Panc1 (cell line): Measurements from ENCODE around the gene MACROH2A1. TPM values are rescaled to one million over a fixed set of nuclear protein-coding genes. Genes with fewer than 3 reads are reported as not detected.
A peak's percentile ranks its signal among the peaks of the same experiment; 100 is the strongest.

Experiments used
- ATAC-seq: fragments of 200-7000 bp; cut with Tn5 transposase; 2 replicates; pipeline ENCODE4 v1.9.1; 2020; ENCODE audit warnings: mild to moderate bottlenecking, moderate library complexity
- BruUV-seq: library from RNA; stranded (reverse); fragments of 400-500 nt; replicated peaks from 2 replicates; lab custom pipeline; 2021; lab: Mats Ljungman, UMichigan
- CTCF ChIA-PET: fragments of 300-600 bp; sonication (Branson Sonifier 250); formaldehyde crosslinking; loops from one replicate; lab custom pipeline; 2022; ENCODE audit warnings: antibody characterized with exemption; lab: Charles Lee
- POLR2A ChIA-PET: fragments of 300-600 bp; sonication (Branson Sonifier 250); formaldehyde crosslinking; loops from one replicate; lab custom pipeline; 2022; ENCODE audit warnings: antibody characterized with exemption; lab: Charles Lee
- DNase-seq: peaks from one replicate; pipeline ENCODE4 v3.0.0-alpha.2; 2010; ENCODE audit warnings: low read depth, low spot score
- H3K27ac ChIP-seq: 2 replicates; pipeline ENCODE4 v1.5.1; 2011; ENCODE audit warnings: mild to moderate bottlenecking, low read length, inconsistent platforms
- H3K27me3 ChIP-seq: fragments of 200-500 bp; sonication (Bioruptor generic); 2 replicates; pipeline ENCODE4 v1.6.0; 2014; ENCODE audit warnings: low read length, inconsistent platforms; ENCODE audit not compliant: control insufficient read depth, insufficient read depth
- H3K36me3 ChIP-seq: fragments of 200-500 bp; sonication (Bioruptor generic); 2 replicates; pipeline ENCODE4 v1.5.1; 2014; ENCODE audit warnings: inconsistent platforms, mild to moderate bottlenecking, low read length, moderate library complexity; ENCODE audit not compliant: control insufficient read depth, insufficient read depth
- H3K4me1 ChIP-seq: 2 replicates; pipeline ENCODE4 v1.5.1; 2011; ENCODE audit warnings: inconsistent platforms, mild to moderate bottlenecking, low read length, moderate library complexity; ENCODE audit not compliant: control insufficient read depth, insufficient read depth
- H3K4me3 ChIP-seq, 2 experiments: 2 replicates each; pipeline ENCODE4 v1.5.1; 2011 to 2012; ENCODE audit warnings: low read depth in 2 of 2, low read length in 2 of 2, mild to moderate bottlenecking in 2 of 2, inconsistent platforms in 1 of 2, moderate library complexity in 1 of 2
- H3K9me3 ChIP-seq: fragments of 200-500 bp; sonication (Bioruptor generic); 2 replicates; pipeline ENCODE4 v1.5.1; 2014; ENCODE audit warnings: low read depth, mild to moderate bottlenecking, inconsistent platforms, low read length, moderate library complexity; ENCODE audit not compliant: control insufficient read depth, insufficient read depth
- POLR2AphosphoS5 ChIP-seq: IDR thresholded peaks from 2 replicates; pipeline ENCODE4 v1.6.1; 2012; ENCODE audit warnings: mild to moderate bottlenecking, low read depth, low read length, moderate library complexity
- SIN3A ChIP-seq: IDR thresholded peaks from 2 replicates; pipeline ENCODE4 v1.6.1; 2012; ENCODE audit warnings: low read depth, mild to moderate bottlenecking, low read length, moderate library complexity, borderline replicate concordance; ENCODE audit not compliant: insufficient read depth
- TCF7L2 ChIP-seq: IDR thresholded peaks from 2 replicates; pipeline ENCODE4 v1.6.1; 2011; ENCODE audit warnings: mild to moderate bottlenecking, low read depth, low read length, inconsistent platforms
- in situ Hi-C: cut with HindIII; loops from 2 replicates; pipeline ENCODE4 v1.10.0; 2016; ENCODE audit warnings: low sequenced_read_pairs, low pct_unique_long_range_greater_than_20kb
- intact Hi-C: fragments of 100-400 bp; cut with micrococcal nuclease; formaldehyde crosslinking; loops from one replicate; pipeline ENCODE4 v1.10.0; 2022; ENCODE audit not compliant: unreplicated experiment
- total RNA-seq: library from RNA; stranded (reverse); gene quantifications from one replicate; pipeline ENCODE4 v1.2.1, GENCODE V29; 2021; ENCODE audit not compliant: unreplicated experiment
- TF ChIP-seq, protein P1 (sequence below): fragments of 450-650 bp; IDR thresholded peaks from 2 replicates; pipeline ENCODE4 v1.5.1; 2017; ENCODE audit warnings: mild to moderate bottlenecking
- TF ChIP-seq, protein P2 (sequence below), 2 experiments: IDR thresholded peaks; 2 replicates each; pipeline ENCODE4 v1.6.1; 2011 to 2012; ENCODE audit warnings: low read depth in 2 of 2, control low read depth in 1 of 2, low read length in 1 of 2, mild to moderate bottlenecking in 1 of 2, moderate library complexity in 1 of 2; ENCODE audit not compliant: insufficient read depth in 1 of 2

MACROH2A1 gene
- total RNA-seq, 1 experiment from 2014 or later: 162 TPM

DNA sequence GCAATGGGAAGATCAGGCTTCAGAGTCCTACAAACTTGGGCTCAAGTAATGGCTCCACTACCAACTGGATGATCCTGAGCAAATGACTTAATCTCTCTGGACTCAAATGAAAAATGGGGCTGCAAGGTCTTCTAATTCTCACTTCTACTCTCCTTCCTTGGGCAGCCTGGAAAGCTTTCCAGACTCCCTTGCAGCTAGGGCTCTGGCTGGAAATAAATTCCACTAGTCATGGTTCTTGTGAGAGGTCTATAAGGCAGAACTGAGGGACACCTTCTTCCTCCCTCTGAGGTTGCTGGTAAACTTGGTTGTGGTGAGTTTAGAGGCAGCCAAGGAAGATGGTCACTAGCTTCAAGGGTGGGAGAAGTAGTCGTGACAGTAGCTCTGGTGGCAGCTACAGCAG lies 29.6 kb upstream of the MACROH2A1 start:
- intact Hi-C loops (no loop called here), in situ Hi-C loops (no loop called here)
- POLR2A ChIA-PET: no interaction called here
- Histone ChIP-seq H3K27me3 (no peaks in the 10 kb centered on the region), H3K36me3 (no peaks in the 10 kb centered on the region), H3K4me3 (no peak overlapping the region), H3K27ac (no peak overlapping the region), H3K9me3 (peaks cover 6% of the 10 kb centered on the region; the same call in 1 of the 2 replicates), H3K4me1 (no peaks in the 10 kb centered on the region)
- CTCF ChIA-PET: no interaction called here
- TF ChIP-seq, protein P1, sequence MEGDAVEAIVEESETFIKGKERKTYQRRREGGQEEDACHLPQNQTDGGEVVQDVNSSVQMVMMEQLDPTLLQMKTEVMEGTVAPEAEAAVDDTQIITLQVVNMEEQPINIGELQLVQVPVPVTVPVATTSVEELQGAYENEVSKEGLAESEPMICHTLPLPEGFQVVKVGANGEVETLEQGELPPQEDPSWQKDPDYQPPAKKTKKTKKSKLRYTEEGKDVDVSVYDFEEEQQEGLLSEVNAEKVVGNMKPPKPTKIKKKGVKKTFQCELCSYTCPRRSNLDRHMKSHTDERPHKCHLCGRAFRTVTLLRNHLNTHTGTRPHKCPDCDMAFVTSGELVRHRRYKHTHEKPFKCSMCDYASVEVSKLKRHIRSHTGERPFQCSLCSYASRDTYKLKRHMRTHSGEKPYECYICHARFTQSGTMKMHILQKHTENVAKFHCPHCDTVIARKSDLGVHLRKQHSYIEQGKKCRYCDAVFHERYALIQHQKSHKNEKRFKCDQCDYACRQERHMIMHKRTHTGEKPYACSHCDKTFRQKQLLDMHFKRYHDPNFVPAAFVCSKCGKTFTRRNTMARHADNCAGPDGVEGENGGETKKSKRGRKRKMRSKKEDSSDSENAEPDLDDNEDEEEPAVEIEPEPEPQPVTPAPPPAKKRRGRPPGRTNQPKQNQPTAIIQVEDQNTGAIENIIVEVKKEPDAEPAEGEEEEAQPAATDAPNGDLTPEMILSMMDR: no peak
- TF ChIP-seq POLR2AphosphoS5: no peak
- TF ChIP-seq, protein P2, sequence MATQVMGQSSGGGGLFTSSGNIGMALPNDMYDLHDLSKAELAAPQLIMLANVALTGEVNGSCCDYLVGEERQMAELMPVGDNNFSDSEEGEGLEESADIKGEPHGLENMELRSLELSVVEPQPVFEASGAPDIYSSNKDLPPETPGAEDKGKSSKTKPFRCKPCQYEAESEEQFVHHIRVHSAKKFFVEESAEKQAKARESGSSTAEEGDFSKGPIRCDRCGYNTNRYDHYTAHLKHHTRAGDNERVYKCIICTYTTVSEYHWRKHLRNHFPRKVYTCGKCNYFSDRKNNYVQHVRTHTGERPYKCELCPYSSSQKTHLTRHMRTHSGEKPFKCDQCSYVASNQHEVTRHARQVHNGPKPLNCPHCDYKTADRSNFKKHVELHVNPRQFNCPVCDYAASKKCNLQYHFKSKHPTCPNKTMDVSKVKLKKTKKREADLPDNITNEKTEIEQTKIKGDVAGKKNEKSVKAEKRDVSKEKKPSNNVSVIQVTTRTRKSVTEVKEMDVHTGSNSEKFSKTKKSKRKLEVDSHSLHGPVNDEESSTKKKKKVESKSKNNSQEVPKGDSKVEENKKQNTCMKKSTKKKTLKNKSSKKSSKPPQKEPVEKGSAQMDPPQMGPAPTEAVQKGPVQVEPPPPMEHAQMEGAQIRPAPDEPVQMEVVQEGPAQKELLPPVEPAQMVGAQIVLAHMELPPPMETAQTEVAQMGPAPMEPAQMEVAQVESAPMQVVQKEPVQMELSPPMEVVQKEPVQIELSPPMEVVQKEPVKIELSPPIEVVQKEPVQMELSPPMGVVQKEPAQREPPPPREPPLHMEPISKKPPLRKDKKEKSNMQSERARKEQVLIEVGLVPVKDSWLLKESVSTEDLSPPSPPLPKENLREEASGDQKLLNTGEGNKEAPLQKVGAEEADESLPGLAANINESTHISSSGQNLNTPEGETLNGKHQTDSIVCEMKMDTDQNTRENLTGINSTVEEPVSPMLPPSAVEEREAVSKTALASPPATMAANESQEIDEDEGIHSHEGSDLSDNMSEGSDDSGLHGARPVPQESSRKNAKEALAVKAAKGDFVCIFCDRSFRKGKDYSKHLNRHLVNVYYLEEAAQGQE (IDR thresholded peaks at IDR 0.05; ENCODE audit: insufficient read depth in 1 of 2, low read depth in 2 of 2, low read length in 1 of 2): no peak
- no peak for TF ChIP-seq TCF7L2
- TF ChIP-seq SIN3A: no peak
- no TSS peak for BruUV-seq
- DNase-seq (no peak), ATAC-seq (no peak)

DNA sequence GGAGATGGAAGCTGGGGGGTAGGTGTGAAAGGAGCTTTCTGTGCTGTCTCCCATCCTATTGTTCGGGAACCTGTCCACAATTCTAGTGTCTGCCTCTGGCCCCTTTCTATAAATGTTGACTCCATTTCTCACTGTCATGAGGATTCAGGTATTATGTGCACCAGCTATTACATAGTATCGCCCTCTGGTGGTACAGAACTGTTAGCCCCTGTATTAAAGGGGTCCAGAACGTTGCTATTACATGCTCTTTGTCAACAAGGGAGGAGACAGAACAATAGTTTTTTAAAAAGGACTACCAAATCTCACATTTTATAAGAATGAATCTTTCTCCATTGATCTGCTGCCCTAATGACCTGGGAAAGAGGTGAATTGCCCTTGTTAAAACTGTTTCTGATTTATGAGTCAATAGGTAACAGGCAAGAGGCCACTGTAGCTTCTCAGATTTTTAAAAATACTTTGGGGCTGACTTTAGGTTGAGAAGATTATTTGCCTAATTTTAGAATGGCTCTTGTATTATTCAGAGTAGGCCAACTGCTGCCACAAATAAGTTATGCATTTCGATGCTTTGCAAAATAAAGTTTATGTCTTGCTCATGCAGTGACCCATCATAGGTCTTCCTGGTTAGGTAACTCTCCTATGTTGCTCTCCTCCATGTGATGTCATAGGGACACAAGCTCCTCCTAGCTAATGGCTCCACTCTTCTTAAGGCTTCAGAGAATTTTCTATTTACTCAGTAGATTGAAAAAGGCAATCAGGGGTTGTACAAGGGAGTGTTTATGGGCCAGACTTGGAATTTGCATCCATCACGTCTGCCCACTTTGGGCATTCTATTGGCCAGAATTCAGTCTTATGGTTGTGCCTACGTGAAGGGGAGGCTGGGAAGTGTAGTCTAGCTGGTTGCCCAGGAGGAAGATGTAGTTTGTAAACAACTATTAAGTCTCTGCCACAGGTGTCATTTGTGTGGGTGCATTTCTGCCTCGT lies 27.4 kb upstream of the MACROH2A1 start:
- no TSS peak for BruUV-seq
- ChIA-PET CTCF (no interaction called here), POLR2A (no interaction called here)
- peak; percentile 42 for DNase-seq
- H3K27ac ChIP-seq: no peak overlapping the region
- no peaks in the 10 kb centered on the region for H3K36me3 ChIP-seq
- peaks cover 2% of the 10 kb centered on the region for H3K27me3 ChIP-seq
- intact Hi-C loops: no loop called here
- H3K4me1 ChIP-seq: no peaks in the 10 kb centered on the region
- TF ChIP-seq, protein P2 (IDR thresholded peaks at IDR 0.05; ENCODE audit: insufficient read depth in 1 of 2, low read depth in 2 of 2, low read length in 1 of 2): no peak
- TF ChIP-seq, protein P1: peak; percentile 79
- ATAC-seq: peak; percentile 91
- H3K9me3 ChIP-seq: peaks cover 6% of the 10 kb centered on the region; the same call in 1 of the 2 replicates
- H3K4me3 ChIP-seq: no peak overlapping the region
- in situ Hi-C loops: no loop called here
